Nephron progenitor cell (in vitro differentiated cells): ENCODE results near the gene PTPN7.

Experiments
- DNase-seq: peaks from one replicate; pipeline ENCODE4 v3.0.0; 2021
- H3K27ac Mint-ChIP-seq: 2 replicates; pipeline ENCODE4 v1.8.0; 2021; ENCODE audit warnings: mild to moderate bottlenecking, moderate library complexity, mixed read lengths
- H3K27me3 Mint-ChIP-seq: 2 replicates; pipeline ENCODE4 v1.8.0; 2021; ENCODE audit warnings: mild to moderate bottlenecking, low read depth, mixed read lengths; ENCODE audit not compliant: poor library complexity
- H3K36me3 Mint-ChIP-seq: 2 replicates; pipeline ENCODE4 v1.8.0; 2021; ENCODE audit warnings: low read depth, mixed read lengths
- H3K4me1 Mint-ChIP-seq: 2 replicates; pipeline ENCODE4 v1.8.0; 2021; ENCODE audit warnings: mixed read lengths
- H3K4me3 Mint-ChIP-seq: 2 replicates; pipeline ENCODE4 v1.8.0; 2021; ENCODE audit warnings: mild to moderate bottlenecking, moderate library complexity, mixed read lengths
- H3K9me3 Mint-ChIP-seq: 2 replicates; pipeline ENCODE4 v1.8.0; 2021; ENCODE audit warnings: mild to moderate bottlenecking, moderate library complexity, mixed read lengths
- CTCF ChIP-seq: fragments of 200-600 bp; sonication (generic); IDR thresholded peaks from 2 replicates; pipeline ENCODE4 v1.5.0; 2021; ENCODE audit warnings: antibody characterized with exemption

Gene PTPN7

GRCh38 chr1:202160377-202160940 is at the start of gene PTPN7:
PTPN7 (minus strand) TSS chr1:202160602; CDS start chr1:202159402, 1,200 bp downstream.
- H3K4me3 Mint-ChIP-seq = peak within 1 kb of the TSS; percentile 28
- no peak for TF ChIP-seq CTCF
- H3K27ac Mint-ChIP-seq = peak within 1 kb of the TSS; percentile 58
- H3K9me3 Mint-ChIP-seq = no peaks in the 10 kb centered on the region
- DNase-seq = no peak
- H3K4me1 Mint-ChIP-seq = peaks cover 81% of the 10 kb centered on the region
- H3K27me3 Mint-ChIP-seq = peaks cover 11% of the 10 kb centered on the region
- H3K36me3 Mint-ChIP-seq = no peaks in the 10 kb centered on the region

DNA sequence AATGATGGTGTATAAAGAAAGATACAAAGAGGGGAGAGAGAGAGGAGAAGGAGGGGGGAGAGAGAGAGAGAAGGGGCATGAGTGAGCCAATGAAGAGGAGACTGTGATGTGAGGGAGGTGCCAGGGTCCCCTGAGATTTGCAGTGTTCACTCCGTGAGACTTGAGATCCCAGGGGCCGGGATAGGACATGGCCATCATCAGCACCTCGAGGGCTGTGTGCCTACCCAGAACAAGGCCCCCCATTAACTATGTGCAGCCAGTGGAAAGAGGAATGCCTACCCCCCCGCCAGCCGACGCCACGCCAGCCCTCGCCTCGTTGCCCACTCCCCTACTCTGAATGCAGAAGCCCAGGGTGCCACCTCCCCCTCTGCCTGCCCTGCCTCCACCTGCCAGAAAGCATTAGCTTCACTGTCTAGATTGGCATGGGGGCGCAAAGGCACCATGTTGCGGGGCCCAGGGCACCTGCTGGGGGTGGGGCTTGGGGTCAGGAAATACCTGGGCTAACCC is 48.0 kb upstream of the PTPN7 start:
- H3K9me3 Mint-ChIP-seq = no peaks in the 10 kb centered on the region
- H3K27ac Mint-ChIP-seq = no peak overlapping the region
- peaks cover 40% of the 10 kb centered on the region for H3K27me3 Mint-ChIP-seq
- H3K4me3 Mint-ChIP-seq = no peak overlapping the region
- peaks cover 12% of the 10 kb centered on the region for H3K4me1 Mint-ChIP-seq
- DNase-seq = no peak
- TF ChIP-seq CTCF = no peak
- no peaks in the 10 kb centered on the region for H3K36me3 Mint-ChIP-seq

DNA sequence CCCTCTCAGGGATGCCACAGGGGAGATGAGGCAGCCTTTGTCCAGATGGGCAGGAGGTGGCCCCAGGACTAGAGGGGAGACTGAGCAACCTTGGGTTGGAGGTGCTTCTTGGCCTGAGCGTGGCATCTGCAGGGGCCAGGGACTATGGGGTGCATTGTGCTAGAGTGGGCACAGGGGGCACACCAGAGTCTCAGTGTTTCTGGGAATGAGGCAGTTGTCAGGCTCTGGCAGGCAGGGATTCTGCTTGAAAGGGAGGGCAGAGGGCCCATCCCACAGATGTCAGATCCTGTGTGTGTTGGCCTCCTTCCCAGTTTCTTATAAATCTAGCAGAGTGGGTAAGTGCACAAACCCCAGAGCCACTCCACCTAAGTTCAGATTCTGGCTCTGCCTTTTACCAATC is 46.9 kb upstream of the PTPN7 start:
- H3K9me3 Mint-ChIP-seq = no peaks in the 10 kb centered on the region
- no peaks in the 10 kb centered on the region for H3K36me3 Mint-ChIP-seq

DNA sequence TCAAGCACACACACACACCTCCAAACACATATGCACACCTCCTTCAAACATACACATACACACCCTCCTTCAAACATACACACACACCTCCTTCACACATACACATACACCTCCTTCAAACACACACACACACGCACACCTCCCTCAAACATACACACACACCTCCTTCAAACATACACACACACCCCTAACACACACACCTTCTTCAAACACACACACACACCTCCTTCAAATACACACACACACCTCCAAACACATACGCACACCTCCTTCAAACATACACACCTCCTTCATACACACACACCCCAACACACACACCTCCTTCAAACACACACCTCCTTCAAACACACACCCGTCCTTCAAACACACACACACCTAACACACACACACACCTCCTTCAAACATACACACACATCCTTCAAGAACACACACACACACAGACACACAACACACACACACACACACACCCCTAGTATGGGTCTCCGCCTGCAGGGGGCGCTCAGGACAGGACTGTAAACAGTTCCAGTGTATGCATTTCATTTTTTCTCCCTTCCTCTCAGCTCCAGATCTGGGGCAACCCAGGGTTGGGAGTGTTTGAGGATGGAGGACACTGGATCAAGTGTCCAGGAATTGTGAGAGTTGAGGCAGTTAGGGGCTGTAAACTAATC is 45.3 kb upstream of the PTPN7 start:
- Mint-ChIP-seq H3K9me3 (no peaks in the 10 kb centered on the region), H3K27me3 (peaks cover 23% of the 10 kb centered on the region), H3K4me1 (peaks cover 11% of the 10 kb centered on the region), H3K4me3 (no peak overlapping the region), H3K36me3 (no peaks in the 10 kb centered on the region), H3K27ac (no peak overlapping the region)
- no peak for TF ChIP-seq CTCF
- no peak for DNase-seq

More for the DNA sequence above, 46.9 kb upstream of the PTPN7 start:
- H3K27me3 Mint-ChIP-seq = peaks cover 31% of the 10 kb centered on the region
- no peak for DNase-seq
- H3K27ac Mint-ChIP-seq = no peak overlapping the region
- TF ChIP-seq CTCF = no peak
- H3K4me3 Mint-ChIP-seq = no peak overlapping the region
- H3K4me1 Mint-ChIP-seq = peaks cover 11% of the 10 kb centered on the region

DNA sequence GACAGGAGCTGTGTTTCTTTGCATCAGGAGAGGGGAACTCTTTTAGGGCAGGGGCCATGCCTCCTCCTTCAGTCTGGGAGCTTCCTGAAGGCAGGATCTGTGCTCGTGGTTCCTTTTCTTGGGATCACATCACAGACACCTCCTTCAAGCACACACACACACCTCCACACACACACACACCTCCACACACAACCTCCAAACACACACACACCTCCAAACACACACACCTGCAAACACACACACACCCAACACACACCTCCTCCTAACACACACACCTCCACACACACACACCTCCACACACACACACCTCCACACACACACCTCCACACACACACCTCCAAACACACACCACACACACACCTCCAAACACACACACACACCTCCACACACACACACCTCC is 43.7 kb upstream of the PTPN7 start:
- no peaks in the 10 kb centered on the region for H3K9me3 Mint-ChIP-seq
- no peak for TF ChIP-seq CTCF
- no peaks in the 10 kb centered on the region for H3K36me3 Mint-ChIP-seq
- H3K27me3 Mint-ChIP-seq = peaks cover 19% of the 10 kb centered on the region
- peaks cover 11% of the 10 kb centered on the region for H3K4me1 Mint-ChIP-seq
- no peak overlapping the region for H3K27ac Mint-ChIP-seq
- no peak for DNase-seq
- no peak overlapping the region for H3K4me3 Mint-ChIP-seq
